SH-SY5Y (cell line): ENCODE data around the gene ARHGAP9.

ENCODE experiments used
- GATA2 ChIP-seq: IDR thresholded peaks from 2 replicates; pipeline ENCODE4 v1.6.1; 2011; ENCODE audit warnings: mild to moderate bottlenecking, low read depth, low read length
- GATA3 ChIP-seq: IDR thresholded peaks from 2 replicates; pipeline ENCODE4 v1.6.1; 2011; ENCODE audit warnings: low read depth, mild to moderate bottlenecking, low read length, moderate library complexity

The ARHGAP9 gene

GRCh38 chr12:57460841-57461275 lies 18.8 kb downstream of the ARHGAP9 start:
- TF ChIP-seq GATA2 = no peak
- TF ChIP-seq GATA3 = no peak

GRCh38 chr12:57460468-57460784 lies 19.2 kb downstream of the ARHGAP9 start:
- no peak for TF ChIP-seq GATA3
- no peak for TF ChIP-seq GATA2

GRCh38 chr12:57459750-57460467 lies 19.8 kb downstream of the ARHGAP9 start, which contains the start of gene GLI1:
TSS of gene GLI1 (plus strand) at chr12:57459785. CDS start at chr12:57463692, 3,907 bp downstream.
- TF ChIP-seq GATA2 (no peak), GATA3 (no peak)

- TF ChIP-seq GATA3 (no peak), GATA2 (no peak)
Measured at GRCh38 chr12:57459055-57459749, 20.5 kb downstream of the ARHGAP9 start.

- TF ChIP-seq GATA3 (no peak), GATA2 (no peak)
Measured at GRCh38 chr12:57458665-57459054, 21.0 kb downstream of the ARHGAP9 start.

- TF ChIP-seq GATA3 (no peak), GATA2 (no peak)
Measured at GRCh38 chr12:57456737-57457490, 22.8 kb downstream of the ARHGAP9 start.

GRCh38 chr12:57456145-57456700 lies 23.4 kb downstream of the ARHGAP9 start:
- TF ChIP-seq GATA2 (no peak), GATA3 (no peak)

- TF ChIP-seq GATA2 (no peak), GATA3 (no peak)
Measured at GRCh38 chr12:57455374-57456144, 24.1 kb downstream of the ARHGAP9 start.

- no peak for TF ChIP-seq GATA2
- TF ChIP-seq GATA3 = no peak
Measured at GRCh38 chr12:57454566-57455373, 24.9 kb downstream of the ARHGAP9 start, which contains the start of gene INHBE. TSS of gene INHBE (plus strand) at chr12:57455307. CDS start at chr12:57455537, 230 bp downstream.

- TF ChIP-seq GATA2 = no peak
- no peak for TF ChIP-seq GATA3
Measured at GRCh38 chr12:57454213-57454565, 25.5 kb downstream of the ARHGAP9 start.

- no peak for TF ChIP-seq GATA3
- TF ChIP-seq GATA2 = no peak
Measured at GRCh38 chr12:57452937-57453509, 26.6 kb downstream of the ARHGAP9 start.

GRCh38 chr12:57452181-57452936 lies 27.3 kb downstream of the ARHGAP9 start:
- TF ChIP-seq GATA2 (no peak), GATA3 (no peak)
